A673 (cell line): ENCODE data around the gene CCDC86. TPM values are rescaled to one million over a fixed set of nuclear protein-coding genes. Genes with fewer than 3 reads are reported as not detected.

Experiments used
- BruUV-seq: library from RNA; stranded (reverse); fragments of 400-500 nt; replicated peaks from 2 replicates; lab custom pipeline; 2021; lab: Mats Ljungman, UMichigan
- CTCF ChIA-PET: fragments of 300-600 bp; sonication (Branson Sonifier 250); formaldehyde crosslinking; loops from one replicate; lab custom pipeline; 2022; ENCODE audit warnings: antibody characterized with exemption; lab: Charles Lee
- POLR2A ChIA-PET: fragments of 300-600 bp; sonication (Branson Sonifier 250); formaldehyde crosslinking; loops from one replicate; lab custom pipeline; 2022; ENCODE audit warnings: antibody characterized with exemption; ENCODE audit not compliant: low non-redundant PET; lab: Charles Lee
- DNase-seq: peaks from one replicate; pipeline ENCODE4 v3.0.0-alpha.2; 2015; ENCODE audit warnings: low spot score
- H3K27ac ChIP-seq: fragments of 200-600 bp; sonication (generic); 2 replicates; pipeline ENCODE4 v1.5.1; 2016; ENCODE audit warnings: mixed run types, low read depth, mild to moderate bottlenecking, mixed read lengths, antibody characterized with exemption, low read length; ENCODE audit not compliant: poor library complexity, severe bottlenecking
- H3K27me3 ChIP-seq: fragments of 200-600 bp; sonication (generic); replicated peaks from 2 replicates; pipeline ENCODE4 v1.6.1; 2017; ENCODE audit warnings: mixed run types, low read depth, mild to moderate bottlenecking, mixed read lengths, antibody characterized with exemption, low read length; ENCODE audit not compliant: insufficient read depth, poor library complexity
- H3K36me3 ChIP-seq: fragments of 200-600 bp; sonication (generic); 2 replicates; pipeline ENCODE4 v1.6.1; 2016; ENCODE audit warnings: mixed run types, mild to moderate bottlenecking, mixed read lengths, antibody characterized with exemption, low read length; ENCODE audit not compliant: insufficient read depth, poor library complexity, severe bottlenecking
- H3K4me1 ChIP-seq: fragments of 200-600 bp; sonication (generic); 2 replicates; pipeline ENCODE4 v1.6.1; 2017; ENCODE audit warnings: mixed run types, mild to moderate bottlenecking, mixed read lengths, antibody characterized with exemption, low read length; ENCODE audit not compliant: insufficient read depth, poor library complexity, severe bottlenecking
- H3K4me3 ChIP-seq: fragments of 200-600 bp; sonication (generic); 2 replicates; pipeline ENCODE4 v1.5.1; 2016; ENCODE audit warnings: low read depth, mixed run types, mild to moderate bottlenecking, mixed read lengths, low read length; ENCODE audit not compliant: poor library complexity, severe bottlenecking
- H3K9me3 ChIP-seq: fragments of 200-600 bp; sonication (generic); 2 replicates; pipeline ENCODE4 v1.6.1; 2016; ENCODE audit warnings: mixed run types, low read depth, mild to moderate bottlenecking, mixed read lengths, antibody characterized with exemption, low read length; ENCODE audit not compliant: poor library complexity, severe bottlenecking
- CTCF ChIP-seq: fragments of 300-800, 200-600 bp; sonication (generic); conservative IDR thresholded peaks from 2 replicates; pipeline ENCODE4 v1.5.1; 2017; ENCODE audit warnings: low read depth, mild to moderate bottlenecking, antibody characterized with exemption, low read length, moderate library complexity, mixed read lengths
- EZH2 ChIP-seq: fragments of 200-600 bp; sonication (generic); IDR thresholded peaks from 2 replicates; pipeline ENCODE4 v1.6.1; 2017; ENCODE audit warnings: borderline replicate concordance, low read depth, mild to moderate bottlenecking, mixed read lengths, antibody characterized with exemption, low read length; ENCODE audit not compliant: poor library complexity, severe bottlenecking
- intact Hi-C: fragments of 100-400 bp; cut with micrococcal nuclease; formaldehyde crosslinking; loops from one replicate; pipeline ENCODE4 v1.10.0; 2022; ENCODE audit not compliant: unreplicated experiment
- total RNA-seq: library from RNA; stranded (reverse); gene quantifications from 2 replicates; pipeline ENCODE4 v1.2.3, GENCODE V29; 2021

The CCDC86 gene
- total RNA-seq, 1 experiment from 2014 or later: 188 TPM

- no peak for DNase-seq
- POLR2A ChIA-PET: no interaction called here
- no peak overlapping the region for H3K4me3 ChIP-seq
- no peak overlapping the region for H3K27ac ChIP-seq
- no TSS peak for BruUV-seq
- CTCF ChIA-PET: no interaction called here
- TF ChIP-seq EZH2 (no peak), CTCF (no peak)
- H3K27me3 ChIP-seq: no peaks in the 10 kb centered on the region
- H3K4me1 ChIP-seq: no peaks in the 10 kb centered on the region
- no peaks in the 10 kb centered on the region for H3K36me3 ChIP-seq
- no peaks in the 10 kb centered on the region for H3K9me3 ChIP-seq
- intact Hi-C loops: no loop called here
Observed at GRCh38 chr11:60878245-60879101, 36.6 kb downstream of the CCDC86 start.

GRCh38 chr11:60879104-60879503, 37.2 kb downstream of the CCDC86 start:
- no peaks in the 10 kb centered on the region for H3K9me3 ChIP-seq
- H3K36me3 ChIP-seq: no peaks in the 10 kb centered on the region
- H3K4me3 ChIP-seq: no peak overlapping the region
- TF ChIP-seq EZH2 (no peak), CTCF (no peak)
- H3K27me3 ChIP-seq: no peaks in the 10 kb centered on the region
- POLR2A ChIA-PET: no interaction called here
- no peaks in the 10 kb centered on the region for H3K4me1 ChIP-seq
- no TSS peak for BruUV-seq
- intact Hi-C loops: no loop called here
- no peak overlapping the region for H3K27ac ChIP-seq
- DNase-seq: no peak
- CTCF ChIA-PET: no interaction called here

GRCh38 chr11:60879971-60880588, 38.2 kb downstream of the CCDC86 start:
- no peaks in the 10 kb centered on the region for H3K4me1 ChIP-seq
- no peak overlapping the region for H3K4me3 ChIP-seq
- intact Hi-C loops: no loop called here
- H3K27me3 ChIP-seq: no peaks in the 10 kb centered on the region
- POLR2A ChIA-PET: no interaction called here
- DNase-seq: no peak
- BruUV-seq: no TSS peak
- no peak overlapping the region for H3K27ac ChIP-seq
- H3K9me3 ChIP-seq: no peaks in the 10 kb centered on the region
- no peak for TF ChIP-seq EZH2
- TF ChIP-seq CTCF: no peak
- CTCF ChIA-PET: no interaction called here
- H3K36me3 ChIP-seq: no peaks in the 10 kb centered on the region
